K562 (cell line): Measurements from ENCODE around the gene ZFP36. TPM values are rescaled to one million over a fixed set of nuclear protein-coding genes. Genes with fewer than 3 reads are reported as not detected.
A peak's percentile ranks its signal among the peaks of the same experiment; 100 is the strongest.

Experiments used
- ARID1B ChIP-seq: fragments of 450-650 bp; IDR thresholded peaks from 2 replicates; pipeline ENCODE4 v1.6.1; 2016; ENCODE audit warnings: antibody characterized with exemption, mild to moderate bottlenecking, inconsistent platforms
- ATF3 ChIP-seq, 2 experiments: fragments of 450-650 bp in 1 of 2; sonication (generic) in 1 of 2; formaldehyde crosslinking in 1 of 2; IDR thresholded peaks in 1 of 2; conservative IDR thresholded peaks in 1 of 2; 2 replicates each; pipeline versions ENCODE4 v1.6.1 to v1.8.1; 2016 to 2023; ENCODE audit warnings: mild to moderate bottlenecking in 2 of 2, moderate library complexity in 2 of 2, inconsistent platforms in 1 of 2, missing genetic modification reagents in 1 of 2
- FOXA1 ChIP-seq: fragments of 450-650 bp; IDR thresholded peaks from 2 replicates; pipeline ENCODE4 v1.6.1; 2016; ENCODE audit warnings: mild to moderate bottlenecking, borderline replicate concordance
- HMGXB4 ChIP-seq: sonication (generic); formaldehyde crosslinking; IDR thresholded peaks from 2 replicates; pipeline ENCODE4 v1.8.1; 2023; ENCODE audit warnings: mild to moderate bottlenecking, missing genetic modification reagents
- SAFB2 ChIP-seq: fragments of 200-400 bp; formaldehyde crosslinking; IDR thresholded peaks from 2 replicates; pipeline ENCODE4 v1.6.1; 2018; ENCODE audit warnings: borderline replicate concordance, low read length, low read depth, moderate library complexity; ENCODE audit not compliant: severe bottlenecking
- SOX6 ChIP-seq: fragments of 450-650 bp; IDR thresholded peaks from 2 replicates; pipeline ENCODE4 v1.6.1; 2014; ENCODE audit warnings: mild to moderate bottlenecking
- ZNF717 ChIP-seq: fragments of 250-450 bp; sonication (Bioruptor Pico); IDR thresholded peaks from 2 replicates; pipeline ENCODE4 v1.5.0; 2021
- polyA plus RNA-seq, 8 experiments: library from polyadenylated mRNA; depleted of rRNA in 4 of 8; stranded (reverse) in 5 of 8; unstranded in 3 of 8; fragments of >200 nt; fragmentation: Nextera tagmentation in 2 of 8; fragmentation: Illumina TruSeq in 1 of 8; extraction: Ambion mirVana in 2 of 8; extraction: Trizol in 1 of 8; gene quantifications; 2 replicates each; pipeline versions ENCODE4 v1.2.1 to v1.2.3, GENCODE V29; 2011 to 2014; ENCODE audit warnings: inconsistent platforms in 1 of 8, missing spikeins in 1 of 8
- total RNA-seq, 7 experiments: library from RNA; depleted of rRNA in 6 of 7; stranded (reverse); fragments of >200 nt in 6 of 7; fragmentation: Illumina TruSeq in 2 of 7; extraction: Trizol in 2 of 7; gene quantifications; 2 replicates each; pipeline versions ENCODE4 v1.2.1 to v1.2.3, GENCODE V29; 2011 to 2021; ENCODE audit warnings: low replicate concordance in 1 of 7
- TF ChIP-seq, protein P1 (sequence below): fragments of 450-650 bp; IDR thresholded peaks from 2 replicates; pipeline ENCODE4 v1.6.1; 2017; ENCODE audit warnings: antibody characterized with exemption, mild to moderate bottlenecking
- TF ChIP-seq, protein P2 (sequence below), 2 experiments: fragments of 450-650 bp in 1 of 2; sonication (generic) in 1 of 2; formaldehyde crosslinking in 1 of 2; IDR thresholded peaks; 2 replicates each; pipeline versions ENCODE4 v1.7.1 to v1.9.0; 2016 to 2022; ENCODE audit warnings: inconsistent platforms in 1 of 2, mild to moderate bottlenecking in 1 of 2, missing genetic modification reagents in 1 of 2

ZFP36 gene
- total and polyA plus RNA-seq, 9 of the 15 experiments (the other 6 are each of a cell fraction or from before 2014, with no cell fraction given): 1.0 to 20.1 (median 3.5) TPM

GRCh38 chr19:39381910-39382611 is 24.6 kb upstream of the ZFP36 start (continued):
- TF ChIP-seq HMGXB4: no peak
- TF ChIP-seq ATF3 (IDR thresholded peaks at IDR 0.05): 0 out of 2 replicates have a peak, but pooled peaks have one; percentile 7
- TF ChIP-seq ATF3 (CRISPR knock-in tag; conservative IDR thresholded peaks at IDR 0.05): no peak
- peak; percentile 73 for TF ChIP-seq SOX6
- TF ChIP-seq, protein P1, sequence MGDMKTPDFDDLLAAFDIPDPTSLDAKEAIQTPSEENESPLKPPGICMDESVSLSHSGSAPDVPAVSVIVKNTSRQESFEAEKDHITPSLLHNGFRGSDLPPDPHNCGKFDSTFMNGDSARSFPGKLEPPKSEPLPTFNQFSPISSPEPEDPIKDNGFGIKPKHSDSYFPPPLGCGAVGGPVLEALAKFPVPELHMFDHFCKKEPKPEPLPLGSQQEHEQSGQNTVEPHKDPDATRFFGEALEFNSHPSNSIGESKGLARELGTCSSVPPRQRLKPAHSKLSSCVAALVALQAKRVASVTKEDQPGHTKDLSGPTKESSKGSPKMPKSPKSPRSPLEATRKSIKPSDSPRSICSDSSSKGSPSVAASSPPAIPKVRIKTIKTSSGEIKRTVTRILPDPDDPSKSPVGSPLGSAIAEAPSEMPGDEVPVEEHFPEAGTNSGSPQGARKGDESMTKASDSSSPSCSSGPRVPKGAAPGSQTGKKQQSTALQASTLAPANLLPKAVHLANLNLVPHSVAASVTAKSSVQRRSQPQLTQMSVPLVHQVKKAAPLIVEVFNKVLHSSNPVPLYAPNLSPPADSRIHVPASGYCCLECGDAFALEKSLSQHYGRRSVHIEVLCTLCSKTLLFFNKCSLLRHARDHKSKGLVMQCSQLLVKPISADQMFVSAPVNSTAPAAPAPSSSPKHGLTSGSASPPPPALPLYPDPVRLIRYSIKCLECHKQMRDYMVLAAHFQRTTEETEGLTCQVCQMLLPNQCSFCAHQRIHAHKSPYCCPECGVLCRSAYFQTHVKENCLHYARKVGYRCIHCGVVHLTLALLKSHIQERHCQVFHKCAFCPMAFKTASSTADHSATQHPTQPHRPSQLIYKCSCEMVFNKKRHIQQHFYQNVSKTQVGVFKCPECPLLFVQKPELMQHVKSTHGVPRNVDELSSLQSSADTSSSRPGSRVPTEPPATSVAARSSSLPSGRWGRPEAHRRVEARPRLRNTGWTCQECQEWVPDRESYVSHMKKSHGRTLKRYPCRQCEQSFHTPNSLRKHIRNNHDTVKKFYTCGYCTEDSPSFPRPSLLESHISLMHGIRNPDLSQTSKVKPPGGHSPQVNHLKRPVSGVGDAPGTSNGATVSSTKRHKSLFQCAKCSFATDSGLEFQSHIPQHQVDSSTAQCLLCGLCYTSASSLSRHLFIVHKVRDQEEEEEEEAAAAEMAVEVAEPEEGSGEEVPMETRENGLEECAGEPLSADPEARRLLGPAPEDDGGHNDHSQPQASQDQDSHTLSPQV: no peak
- TF ChIP-seq, protein P2, sequence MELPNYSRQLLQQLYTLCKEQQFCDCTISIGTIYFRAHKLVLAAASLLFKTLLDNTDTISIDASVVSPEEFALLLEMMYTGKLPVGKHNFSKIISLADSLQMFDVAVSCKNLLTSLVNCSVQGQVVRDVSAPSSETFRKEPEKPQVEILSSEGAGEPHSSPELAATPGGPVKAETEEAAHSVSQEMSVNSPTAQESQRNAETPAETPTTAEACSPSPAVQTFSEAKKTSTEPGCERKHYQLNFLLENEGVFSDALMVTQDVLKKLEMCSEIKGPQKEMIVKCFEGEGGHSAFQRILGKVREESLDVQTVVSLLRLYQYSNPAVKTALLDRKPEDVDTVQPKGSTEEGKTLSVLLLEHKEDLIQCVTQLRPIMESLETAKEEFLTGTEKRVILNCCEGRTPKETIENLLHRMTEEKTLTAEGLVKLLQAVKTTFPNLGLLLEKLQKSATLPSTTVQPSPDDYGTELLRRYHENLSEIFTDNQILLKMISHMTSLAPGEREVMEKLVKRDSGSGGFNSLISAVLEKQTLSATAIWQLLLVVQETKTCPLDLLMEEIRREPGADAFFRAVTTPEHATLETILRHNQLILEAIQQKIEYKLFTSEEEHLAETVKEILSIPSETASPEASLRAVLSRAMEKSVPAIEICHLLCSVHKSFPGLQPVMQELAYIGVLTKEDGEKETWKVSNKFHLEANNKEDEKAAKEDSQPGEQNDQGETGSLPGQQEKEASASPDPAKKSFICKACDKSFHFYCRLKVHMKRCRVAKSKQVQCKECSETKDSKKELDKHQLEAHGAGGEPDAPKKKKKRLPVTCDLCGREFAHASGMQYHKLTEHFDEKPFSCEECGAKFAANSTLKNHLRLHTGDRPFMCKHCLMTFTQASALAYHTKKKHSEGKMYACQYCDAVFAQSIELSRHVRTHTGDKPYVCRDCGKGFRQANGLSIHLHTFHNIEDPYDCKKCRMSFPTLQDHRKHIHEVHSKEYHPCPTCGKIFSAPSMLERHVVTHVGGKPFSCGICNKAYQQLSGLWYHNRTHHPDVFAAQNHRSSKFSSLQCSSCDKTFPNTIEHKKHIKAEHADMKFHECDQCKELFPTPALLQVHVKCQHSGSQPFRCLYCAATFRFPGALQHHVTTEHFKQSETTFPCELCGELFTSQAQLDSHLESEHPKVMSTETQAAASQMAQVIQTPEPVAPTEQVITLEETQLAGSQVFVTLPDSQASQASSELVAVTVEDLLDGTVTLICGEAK (IDR thresholded peaks at IDR 0.05): no peak
- TF ChIP-seq, protein P2 (CRISPR knock-in tag; IDR thresholded peaks at IDR 0.05): no peak
- no peak for TF ChIP-seq ZNF717 (CRISPR knock-in tag)
- peak; percentile 95 for TF ChIP-seq ARID1B
- no peak; the same call in 1 of the 2 replicates for TF ChIP-seq FOXA1
- no peak for TF ChIP-seq SAFB2
